Cardiac fibroblast (primary cell): ENCODE results near the gene GALNT16.
"Not testable (repeated sequence)": the region's sequence is repeated elsewhere in the genome, so short reads cannot be mapped to it uniquely, and the experiment has no call there.

Experiments used
- DNase-seq, 2 donors: peaks; one replicate each; pipeline versions ENCODE4 v3.0.0 to v3.0.0-alpha.2; 2010; ENCODE audit warnings: low read depth in 2 of 2
- H3K4me3 ChIP-seq, 2 donors: replicated peaks in 1 of 2; 1 replicate in 1 of 2; 2 replicates in 1 of 2; pipeline ENCODE4 v1.5.1; 2011; ENCODE audit warnings: low read depth in 2 of 2, low read length in 2 of 2, mild to moderate bottlenecking in 2 of 2, moderate library complexity in 1 of 2
- CTCF ChIP-seq: IDR thresholded peaks from one replicate; pipeline ENCODE4 v1.5.1; 2011; ENCODE audit warnings: low read depth, mild to moderate bottlenecking, low read length, inconsistent platforms

GALNT16 gene

GRCh38 chr14:69289811-69290520 is 30.0 kb downstream of the GALNT16 start:
- no peak for DNase-seq
- H3K4me3 ChIP-seq, result no peak overlapping the region
- no peak for TF ChIP-seq CTCF

GRCh38 chr14:69290881-69291280 is 30.9 kb downstream of the GALNT16 start:
- DNase-seq, H3K4me3 ChIP-seq: not testable (repeated sequence)

GRCh38 chr14:69291396-69291795 is 31.4 kb downstream of the GALNT16 start:
- DNase-seq, result no peak
- no peak for TF ChIP-seq CTCF
- H3K4me3 ChIP-seq, result no peak overlapping the region

GRCh38 chr14:69291891-69292561 is 32.1 kb downstream of the GALNT16 start:
- TF ChIP-seq CTCF, result no peak
- no peak for DNase-seq
- no peak overlapping the region for H3K4me3 ChIP-seq

GRCh38 chr14:69298131-69299071 is 38.4 kb downstream of the GALNT16 start:
- no peak overlapping the region for H3K4me3 ChIP-seq
- no peak for TF ChIP-seq CTCF
- no peak for DNase-seq

GRCh38 chr14:69299286-69300035 is 39.5 kb downstream of the GALNT16 start:
- no peak overlapping the region for H3K4me3 ChIP-seq
- DNase-seq, result no peak
- peak; percentile 29 for TF ChIP-seq CTCF
